T-helper 2 cell treated with Interferon-gamma antibody and Interleukin-4, amounts not matched to agents 5 μg/mL and 100 μg/mL, for 36 hours (primary cell): ENCODE results near the gene ATP8A2.
"Not testable (repeated sequence)": the region's sequence is repeated elsewhere in the genome, so short reads cannot be mapped to it uniquely, and the experiment has no call there.

Experiments used
- DNase-seq: peaks from one replicate; pipeline ENCODE4 v3.0.0; 2021; ENCODE audit warnings: low spot score
- H3K27ac Mint-ChIP-seq: one replicate; pipeline ENCODE4 v1.8.0; 2021; ENCODE audit warnings: mild to moderate bottlenecking, mixed read lengths
- H3K27me3 Mint-ChIP-seq: one replicate; pipeline ENCODE4 v1.8.0; 2021; ENCODE audit warnings: low read depth, mixed read lengths
- H3K36me3 Mint-ChIP-seq: one replicate; pipeline ENCODE4 v1.8.0; 2021; ENCODE audit warnings: low read depth, mixed read lengths
- H3K4me1 Mint-ChIP-seq: one replicate; pipeline ENCODE4 v1.8.0; 2021; ENCODE audit warnings: low read depth, mixed read lengths
- H3K4me3 Mint-ChIP-seq: one replicate; pipeline ENCODE4 v1.8.0; 2022; ENCODE audit warnings: mild to moderate bottlenecking, moderate library complexity, mixed read lengths
- H3K9me3 Mint-ChIP-seq: one replicate; pipeline ENCODE4 v1.8.0; 2021; ENCODE audit warnings: mixed read lengths

Gene ATP8A2

DNA sequence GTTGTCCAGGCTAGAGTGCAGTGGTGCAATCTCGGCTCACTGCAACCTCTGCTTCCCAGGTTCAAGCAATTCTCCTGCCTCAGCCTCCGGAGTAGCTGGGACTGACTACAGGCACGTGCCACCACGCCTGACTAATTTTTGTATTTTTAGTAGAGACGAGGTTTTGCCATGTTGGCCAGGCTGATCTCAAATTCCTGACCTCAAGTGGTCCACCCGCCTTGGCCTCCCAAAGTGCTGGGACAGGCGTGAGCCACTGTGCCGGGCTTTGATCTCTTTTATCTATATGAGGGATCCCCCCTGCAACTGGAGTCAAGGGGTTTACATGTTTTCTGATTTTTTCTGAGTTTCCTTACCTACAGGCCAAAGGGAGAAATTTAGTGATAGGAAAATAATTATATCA lies 200.4 kb downstream of the ATP8A2 start:
- not testable (repeated sequence) for H3K4me3 Mint-ChIP-seq, H3K9me3 Mint-ChIP-seq, H3K4me1 Mint-ChIP-seq, DNase-seq, H3K36me3 Mint-ChIP-seq, H3K27ac Mint-ChIP-seq
- H3K27me3 Mint-ChIP-seq = peaks cover 22% of the 10 kb centered on the region

DNA sequence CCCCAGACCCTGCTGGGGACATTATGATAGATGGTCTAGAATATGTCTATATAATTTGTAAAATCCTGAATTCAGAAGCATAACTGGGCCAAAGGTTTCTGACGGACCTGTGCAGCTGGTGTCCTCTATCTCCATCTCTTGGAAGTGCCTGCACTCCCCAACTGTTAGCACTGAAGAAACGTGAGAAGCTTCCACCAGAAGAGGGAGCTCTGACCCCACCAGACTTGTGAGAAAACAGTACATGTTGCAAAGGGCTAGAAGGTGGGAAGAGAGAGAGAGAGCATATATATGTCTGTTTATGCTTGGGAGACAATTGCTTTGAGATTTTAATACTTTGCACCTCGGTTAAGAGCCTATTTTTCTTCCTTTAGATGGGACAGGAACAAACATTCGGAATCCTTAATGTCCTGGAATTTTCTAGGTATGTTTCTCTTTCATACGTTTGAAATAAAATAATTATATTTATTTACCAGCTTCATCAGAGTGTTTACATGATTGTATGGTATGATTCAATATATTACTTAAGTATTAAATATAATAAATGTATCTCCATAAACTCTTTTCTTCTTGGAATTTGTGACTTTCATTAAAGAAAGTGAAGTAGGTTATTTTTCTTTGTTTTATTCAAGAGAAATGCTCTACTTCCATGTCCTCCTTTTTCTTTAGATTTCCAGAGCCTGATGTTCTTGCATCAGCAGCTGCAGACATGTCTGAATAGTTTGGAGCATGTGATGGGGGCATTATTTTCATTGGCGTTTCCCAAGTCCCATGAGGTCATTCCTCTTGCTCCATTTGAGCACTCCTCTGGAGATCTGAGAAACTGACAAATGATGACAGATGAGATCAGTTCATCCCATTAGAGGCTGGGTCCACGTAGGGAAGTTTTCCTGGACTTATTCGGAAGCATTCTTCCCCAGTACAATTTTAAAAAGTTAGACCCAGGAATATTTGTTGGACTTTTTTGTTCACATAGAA lies 202.9 kb downstream of the ATP8A2 start:
- no peaks in the 10 kb centered on the region for H3K36me3 Mint-ChIP-seq
- peaks cover 17% of the 10 kb centered on the region for H3K27me3 Mint-ChIP-seq
- no peak overlapping the region for H3K4me3 Mint-ChIP-seq
- peaks cover 2% of the 10 kb centered on the region for H3K4me1 Mint-ChIP-seq
- no peak overlapping the region for H3K27ac Mint-ChIP-seq
- DNase-seq = peak; percentile 52
- H3K9me3 Mint-ChIP-seq = no peaks in the 10 kb centered on the region

DNA sequence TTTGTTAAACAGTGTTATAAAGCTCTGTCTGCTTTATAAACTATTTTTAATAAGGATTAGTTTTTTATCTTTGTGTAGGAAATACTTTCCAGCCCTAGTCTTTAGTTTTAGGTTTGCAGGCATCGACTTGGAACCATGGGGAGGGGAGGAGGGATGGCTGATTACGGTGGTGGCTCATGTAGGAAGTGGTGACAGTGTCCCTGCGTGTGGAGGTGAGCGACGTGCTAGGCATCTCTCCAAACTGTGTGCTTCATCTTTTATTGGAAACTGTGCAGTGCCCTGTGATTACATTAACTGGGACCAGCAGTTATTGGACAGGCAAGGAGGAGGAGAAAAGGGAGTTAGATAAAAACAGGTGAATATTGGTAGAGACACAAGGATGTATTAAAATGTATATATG lies 203.8 kb downstream of the ATP8A2 start:
- Mint-ChIP-seq H3K27me3 (peaks cover 15% of the 10 kb centered on the region), H3K4me1 (peaks cover 2% of the 10 kb centered on the region), H3K27ac (no peak overlapping the region), H3K36me3 (no peaks in the 10 kb centered on the region), H3K4me3 (no peak overlapping the region), H3K9me3 (no peaks in the 10 kb centered on the region)
- DNase-seq = no peak

DNA sequence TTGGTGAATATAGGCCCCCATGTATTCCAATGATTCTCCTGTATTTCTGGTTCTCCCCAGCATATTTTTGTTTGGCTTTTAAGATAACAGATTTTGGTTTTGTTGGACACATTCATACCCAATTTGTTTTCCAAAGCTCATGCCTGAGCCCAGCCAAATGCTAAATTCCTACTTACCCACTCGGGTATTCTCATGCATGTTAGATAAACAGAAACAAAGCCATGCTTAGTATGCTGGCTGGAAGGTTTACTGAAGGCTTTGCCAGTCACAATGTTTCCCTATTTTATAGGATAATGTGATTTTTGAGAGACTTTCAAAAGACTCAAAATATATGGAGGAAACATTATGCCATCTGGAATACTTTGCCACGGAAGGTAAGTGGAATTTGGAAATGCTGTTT lies 206.8 kb downstream of the ATP8A2 start:
- Mint-ChIP-seq H3K4me1 (peaks cover 2% of the 10 kb centered on the region), H3K27me3 (peaks cover 12% of the 10 kb centered on the region), H3K4me3 (no peak overlapping the region), H3K36me3 (no peaks in the 10 kb centered on the region), H3K9me3 (no peaks in the 10 kb centered on the region), H3K27ac (no peak overlapping the region)
- no peak for DNase-seq

DNA sequence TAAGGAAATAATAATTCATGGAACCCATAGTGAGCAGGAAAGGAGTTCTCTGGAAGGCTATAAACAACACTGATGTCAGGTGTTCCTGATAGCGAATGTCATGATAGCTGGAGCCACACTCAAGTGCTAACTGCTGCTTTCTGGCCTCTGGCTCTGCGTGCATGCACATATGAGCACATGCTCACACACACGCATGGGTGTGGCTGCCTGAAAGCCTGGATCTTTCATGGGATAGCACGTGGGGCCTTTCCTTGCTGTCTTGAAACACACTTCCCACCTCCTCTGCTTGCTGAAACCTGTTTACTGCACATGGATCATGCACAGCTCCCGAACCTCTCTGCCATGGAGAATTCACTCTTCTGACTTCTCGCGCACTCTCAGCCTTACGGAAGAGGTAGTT lies 207.4 kb downstream of the ATP8A2 start:
- peaks cover 2% of the 10 kb centered on the region for H3K4me1 Mint-ChIP-seq
- H3K9me3 Mint-ChIP-seq = no peaks in the 10 kb centered on the region
- H3K4me3 Mint-ChIP-seq = no peak overlapping the region
- DNase-seq = no peak
- no peak overlapping the region for H3K27ac Mint-ChIP-seq
- no peaks in the 10 kb centered on the region for H3K36me3 Mint-ChIP-seq
- H3K27me3 Mint-ChIP-seq = peaks cover 11% of the 10 kb centered on the region

GRCh38 chr13:25581351-25581750 lies 209.6 kb downstream of the ATP8A2 start:
- H3K4me3 Mint-ChIP-seq = no peak overlapping the region
- H3K27ac Mint-ChIP-seq = no peak overlapping the region
- H3K9me3 Mint-ChIP-seq = no peaks in the 10 kb centered on the region
- H3K36me3 Mint-ChIP-seq = no peaks in the 10 kb centered on the region
- no peaks in the 10 kb centered on the region for H3K4me1 Mint-ChIP-seq
- no peak for DNase-seq
- H3K27me3 Mint-ChIP-seq = peaks cover 9% of the 10 kb centered on the region

DNA sequence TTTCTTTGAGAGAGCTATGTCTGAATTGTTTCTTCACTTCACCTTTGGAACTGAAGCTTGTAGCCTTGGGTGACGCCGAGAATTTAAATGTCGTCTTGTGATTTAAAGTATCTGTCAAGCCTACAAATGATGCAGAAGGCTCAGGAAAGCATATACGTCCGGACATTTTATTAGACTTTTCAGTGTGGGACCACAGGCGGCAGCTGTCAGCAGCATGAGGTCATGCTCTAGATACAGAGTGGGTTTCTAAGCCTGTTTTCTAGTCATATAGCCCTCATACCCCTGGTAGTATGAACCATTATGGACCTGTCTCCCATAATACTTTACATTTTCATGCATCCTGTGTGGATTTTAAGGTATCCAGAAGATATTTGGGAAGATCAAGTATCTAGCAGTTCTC lies 212.3 kb downstream of the ATP8A2 start:
- Mint-ChIP-seq H3K4me3 (no peak overlapping the region), H3K4me1 (no peaks in the 10 kb centered on the region), H3K27me3 (peaks cover 17% of the 10 kb centered on the region), H3K27ac (no peak overlapping the region), H3K36me3 (no peaks in the 10 kb centered on the region), H3K9me3 (no peaks in the 10 kb centered on the region)
- no peak for DNase-seq

DNA sequence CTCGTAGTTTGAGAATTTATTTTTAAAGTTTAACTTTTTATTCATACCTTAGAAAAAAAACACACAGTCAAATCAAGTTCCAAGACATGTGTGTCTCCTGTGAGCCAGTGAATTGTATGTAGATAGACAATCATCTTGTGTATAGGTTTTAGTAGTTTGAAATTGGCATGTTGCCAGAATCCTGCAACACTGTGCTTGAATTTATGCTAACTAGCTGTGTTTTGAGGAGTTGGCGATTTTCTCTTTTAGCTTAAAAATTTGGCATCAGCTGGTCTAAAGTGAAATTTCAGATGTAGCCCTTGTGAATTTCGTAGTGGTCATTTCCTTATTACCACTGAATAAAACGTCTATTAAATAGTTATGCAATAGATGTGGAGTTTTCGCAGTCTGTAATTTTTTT lies 213.2 kb downstream of the ATP8A2 start:
- H3K27ac Mint-ChIP-seq = no peak overlapping the region
- no peaks in the 10 kb centered on the region for H3K9me3 Mint-ChIP-seq
- no peaks in the 10 kb centered on the region for H3K4me1 Mint-ChIP-seq
- no peak for DNase-seq
- peaks cover 15% of the 10 kb centered on the region for H3K27me3 Mint-ChIP-seq
- H3K4me3 Mint-ChIP-seq = no peak overlapping the region
- H3K36me3 Mint-ChIP-seq = no peaks in the 10 kb centered on the region

DNA sequence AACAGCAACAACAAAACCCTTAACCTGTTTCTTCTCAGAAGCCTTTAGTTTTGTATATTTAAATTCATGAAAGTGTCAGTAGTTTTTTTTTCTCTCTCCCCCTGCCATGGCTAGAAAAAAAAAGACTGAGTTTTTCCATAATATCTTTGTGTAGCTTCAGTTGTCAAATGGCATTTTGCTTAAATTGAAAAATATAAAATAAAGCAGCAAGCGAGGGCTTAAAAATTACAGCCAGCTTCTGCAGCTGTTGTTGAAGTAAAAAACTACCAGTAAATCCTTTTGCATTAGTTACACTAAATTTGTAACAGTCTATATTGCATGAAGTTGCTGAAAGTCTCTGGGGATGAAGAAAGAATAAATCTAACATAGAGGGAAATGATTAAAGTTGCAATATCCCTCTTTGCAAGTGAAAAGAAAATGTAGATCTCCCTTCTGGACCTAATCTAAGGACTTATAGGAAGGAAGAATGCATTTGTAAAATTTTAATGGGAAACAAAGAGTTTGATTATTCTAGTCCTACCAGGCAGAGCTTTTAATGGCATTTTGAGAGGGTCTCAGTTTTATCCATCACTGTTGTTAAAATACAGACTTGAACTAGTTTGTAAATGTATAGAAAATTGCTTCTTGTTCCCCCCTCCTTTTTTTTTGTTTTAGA lies 215.7 kb downstream of the ATP8A2 start:
- Mint-ChIP-seq H3K4me3 (no peak overlapping the region), H3K27me3 (peaks cover 18% of the 10 kb centered on the region), H3K4me1 (no peaks in the 10 kb centered on the region), H3K9me3 (no peaks in the 10 kb centered on the region), H3K27ac (no peak overlapping the region), H3K36me3 (no peaks in the 10 kb centered on the region)
- no peak for DNase-seq

GRCh38 chr13:25588336-25589060 lies 216.7 kb downstream of the ATP8A2 start:
- Mint-ChIP-seq H3K27me3 (peaks cover 18% of the 10 kb centered on the region), H3K9me3 (no peaks in the 10 kb centered on the region), H3K36me3 (no peaks in the 10 kb centered on the region), H3K4me1 (no peaks in the 10 kb centered on the region), H3K27ac (no peak overlapping the region), H3K4me3 (no peak overlapping the region)
- no peak for DNase-seq

- no peak overlapping the region for H3K4me3 Mint-ChIP-seq
- no peaks in the 10 kb centered on the region for H3K9me3 Mint-ChIP-seq
- H3K27me3 Mint-ChIP-seq = peaks cover 7% of the 10 kb centered on the region
- no peak overlapping the region for H3K27ac Mint-ChIP-seq
- H3K36me3 Mint-ChIP-seq = no peaks in the 10 kb centered on the region
- DNase-seq = no peak
- H3K4me1 Mint-ChIP-seq = no peaks in the 10 kb centered on the region
Measured at GRCh38 chr13:25598421-25598820, 226.6 kb downstream of the ATP8A2 start.

GRCh38 chr13:25602176-25602575 lies 230.4 kb downstream of the ATP8A2 start:
- DNase-seq = no peak
- H3K27me3 Mint-ChIP-seq = peaks cover 10% of the 10 kb centered on the region
- no peaks in the 10 kb centered on the region for H3K36me3 Mint-ChIP-seq
- no peaks in the 10 kb centered on the region for H3K9me3 Mint-ChIP-seq
- no peaks in the 10 kb centered on the region for H3K4me1 Mint-ChIP-seq
- H3K27ac Mint-ChIP-seq = no peak overlapping the region
- no peak overlapping the region for H3K4me3 Mint-ChIP-seq

- no peaks in the 10 kb centered on the region for H3K36me3 Mint-ChIP-seq
- DNase-seq = no peak
Measured at GRCh38 chr13:25604106-25604505, 232.3 kb downstream of the ATP8A2 start.

DNA sequence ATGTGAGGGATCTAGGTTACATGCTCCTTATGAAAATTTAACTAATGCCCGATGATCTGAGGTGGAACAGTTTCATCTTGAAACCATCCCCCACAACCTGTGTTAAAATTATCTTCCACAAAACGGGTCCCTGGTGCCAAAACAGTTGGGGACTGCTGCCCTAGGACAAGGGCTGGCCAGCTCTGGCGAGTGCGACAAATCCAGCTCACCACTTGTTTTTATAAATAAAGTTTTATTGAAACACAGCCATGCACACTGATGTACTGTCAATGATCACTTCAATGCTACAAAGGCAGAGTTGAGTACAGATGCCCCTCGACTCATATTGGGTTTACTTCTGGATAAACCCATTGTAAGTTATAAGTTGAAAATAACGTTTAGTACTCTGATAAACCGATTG lies 235.3 kb downstream of the ATP8A2 start:
- H3K9me3 Mint-ChIP-seq = peaks cover 17% of the 10 kb centered on the region

More at GRCh38 chr13:25604106-25604505, 232.3 kb downstream of the ATP8A2 start:
- H3K9me3 Mint-ChIP-seq = no peaks in the 10 kb centered on the region
- H3K27me3 Mint-ChIP-seq = peaks cover 10% of the 10 kb centered on the region
- no peak overlapping the region for H3K27ac Mint-ChIP-seq
- H3K4me3 Mint-ChIP-seq = no peak overlapping the region
- no peaks in the 10 kb centered on the region for H3K4me1 Mint-ChIP-seq

More for the DNA sequence above, 235.3 kb downstream of the ATP8A2 start:
- Mint-ChIP-seq H3K4me1 (no peaks in the 10 kb centered on the region), H3K27ac (no peak overlapping the region), H3K36me3 (no peaks in the 10 kb centered on the region), H3K4me3 (no peak overlapping the region), H3K27me3 (peaks cover 9% of the 10 kb centered on the region)
- no peak for DNase-seq
